Suppressor macrophage treated with lipopolysaccharide for 4 hours (primary cell): ENCODE measurements around the gene KCNG1.
"Not testable (repeated sequence)": the region's sequence is repeated elsewhere in the genome, so short reads cannot be mapped to it uniquely, and the experiment has no call there.

Experiments used
- DNase-seq: peaks from one replicate; pipeline ENCODE4 v3.0.0-alpha.2; 2020

Gene KCNG1, protein sequence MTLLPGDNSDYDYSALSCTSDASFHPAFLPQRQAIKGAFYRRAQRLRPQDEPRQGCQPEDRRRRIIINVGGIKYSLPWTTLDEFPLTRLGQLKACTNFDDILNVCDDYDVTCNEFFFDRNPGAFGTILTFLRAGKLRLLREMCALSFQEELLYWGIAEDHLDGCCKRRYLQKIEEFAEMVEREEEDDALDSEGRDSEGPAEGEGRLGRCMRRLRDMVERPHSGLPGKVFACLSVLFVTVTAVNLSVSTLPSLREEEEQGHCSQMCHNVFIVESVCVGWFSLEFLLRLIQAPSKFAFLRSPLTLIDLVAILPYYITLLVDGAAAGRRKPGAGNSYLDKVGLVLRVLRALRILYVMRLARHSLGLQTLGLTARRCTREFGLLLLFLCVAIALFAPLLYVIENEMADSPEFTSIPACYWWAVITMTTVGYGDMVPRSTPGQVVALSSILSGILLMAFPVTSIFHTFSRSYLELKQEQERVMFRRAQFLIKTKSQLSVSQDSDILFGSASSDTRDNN

DNA sequence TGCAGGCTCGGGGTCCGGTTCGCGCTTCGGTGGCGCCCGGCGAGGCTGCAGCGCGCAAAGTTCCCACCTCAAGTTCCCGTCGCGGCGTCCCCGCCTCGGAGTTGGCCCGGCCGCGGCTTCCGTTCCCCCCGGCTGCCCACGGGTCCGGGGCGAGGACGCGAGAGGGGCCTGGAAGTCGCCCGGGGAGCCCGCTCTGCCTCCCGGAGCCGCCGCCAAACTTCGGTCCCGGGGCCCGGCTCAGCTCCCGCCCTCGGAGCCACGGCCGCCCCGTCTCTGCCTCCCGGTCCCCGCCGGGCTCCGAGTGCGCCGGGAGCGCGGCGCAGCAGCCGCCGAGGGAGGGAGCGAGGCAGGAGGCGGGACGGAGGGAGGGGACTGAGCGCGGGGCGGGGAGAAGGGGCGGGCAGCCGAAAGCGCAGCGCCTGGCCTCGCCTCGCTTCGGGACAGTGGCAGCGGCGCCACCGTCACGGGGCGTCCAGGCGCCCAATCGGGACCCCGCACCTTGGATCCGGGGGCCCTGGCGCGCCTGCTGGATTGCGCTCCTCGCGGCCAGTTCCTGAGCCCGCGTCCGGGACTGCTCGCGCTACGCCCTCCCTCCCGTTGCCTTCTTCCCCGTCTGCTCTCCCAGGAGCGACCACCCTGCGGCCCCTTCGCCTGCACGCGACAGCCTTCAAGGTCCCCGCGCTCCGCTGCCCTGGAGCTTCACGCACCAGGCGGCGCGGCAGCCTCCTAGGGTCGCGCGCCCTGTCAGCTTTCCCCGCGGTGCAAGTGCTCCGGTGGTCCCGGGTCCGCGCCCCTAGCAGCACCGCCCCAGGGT lies at the start of gene KCNG1:
TSS of gene KCNG1 (minus strand) at position 305 of the 814 bp plus-strand sequence. CDS start 12,769 bp downstream, outside the sequence.
- peak; percentile 75 for DNase-seq

DNA sequence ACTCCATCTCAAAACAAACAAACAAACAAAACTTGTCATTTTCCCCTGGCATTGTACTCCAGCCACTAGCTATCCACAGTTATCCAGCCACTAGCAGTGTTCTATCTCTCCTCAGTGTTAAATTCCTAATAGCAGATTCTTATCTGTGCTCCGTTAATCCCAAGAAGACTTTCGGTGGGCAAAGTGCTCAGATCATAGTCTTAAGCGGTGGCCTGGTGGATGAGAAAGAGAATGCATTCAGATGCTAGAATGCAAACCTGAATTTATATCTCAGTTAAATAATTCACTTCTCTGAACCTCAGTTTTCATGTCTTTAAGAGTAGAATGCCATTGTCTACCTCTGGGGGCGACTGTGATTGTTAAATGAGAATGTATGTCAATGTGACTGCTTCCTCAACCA lies 47.7 kb upstream of the KCNG1 start:
- DNase-seq: no peak

DNA sequence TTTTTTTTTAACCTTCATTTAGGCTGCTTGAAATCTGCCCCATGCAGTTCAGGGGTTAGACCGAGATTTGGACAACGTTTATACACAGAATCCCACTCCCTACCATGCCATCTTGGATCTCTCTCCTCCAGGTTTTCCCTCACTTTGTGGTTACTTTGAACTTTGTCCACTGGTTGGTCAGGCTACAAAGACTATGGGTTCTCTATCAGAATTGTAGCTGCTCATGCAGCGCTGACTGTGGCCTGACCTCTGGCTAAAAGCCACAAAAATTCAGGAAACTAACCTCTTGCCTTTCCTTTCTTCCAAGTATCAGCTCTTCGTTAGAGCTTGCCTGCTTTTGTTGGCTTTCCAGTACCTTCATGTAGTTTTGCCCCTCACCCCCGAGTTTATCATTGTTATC lies 44.9 kb upstream of the KCNG1 start:
- no peak for DNase-seq

DNA sequence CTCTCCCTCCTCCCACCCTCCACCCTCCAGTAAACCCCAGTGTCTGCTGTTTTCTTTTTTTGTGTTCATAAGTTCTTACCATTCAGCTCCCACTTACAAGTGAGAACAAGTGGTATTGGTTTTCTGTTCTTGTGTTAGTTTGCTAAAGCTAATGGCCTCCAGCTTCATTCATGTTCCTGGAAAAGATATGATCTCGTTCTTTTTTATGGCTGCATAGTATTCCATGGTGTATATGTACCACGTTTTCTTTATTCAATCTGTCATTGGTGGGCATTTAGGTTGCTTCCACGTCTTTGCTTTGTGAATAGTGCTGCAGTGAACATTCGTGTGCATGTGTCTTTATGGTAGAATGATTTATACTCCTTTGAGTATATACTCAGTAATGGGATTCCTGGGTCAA lies 42.7 kb upstream of the KCNG1 start:
- DNase-seq: no peak

DNA sequence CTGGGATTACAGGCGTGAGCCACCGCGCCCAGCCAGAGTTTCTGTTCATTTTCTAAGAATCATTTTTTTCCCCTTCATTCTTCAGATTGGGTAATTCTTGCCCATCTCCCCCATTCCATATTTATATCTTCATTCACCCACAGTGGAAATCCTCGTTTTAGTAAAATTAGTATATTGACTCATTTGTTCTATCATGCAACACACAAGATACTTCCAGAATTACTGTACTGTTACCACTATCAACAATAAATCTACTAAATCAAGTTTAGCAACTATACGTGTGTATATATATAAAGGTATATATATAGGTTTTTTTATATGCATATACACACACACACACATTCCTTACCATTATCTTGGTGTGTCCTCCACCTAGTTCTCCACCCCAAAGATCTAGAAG lies 41.2 kb upstream of the KCNG1 start:
- no peak for DNase-seq

DNA sequence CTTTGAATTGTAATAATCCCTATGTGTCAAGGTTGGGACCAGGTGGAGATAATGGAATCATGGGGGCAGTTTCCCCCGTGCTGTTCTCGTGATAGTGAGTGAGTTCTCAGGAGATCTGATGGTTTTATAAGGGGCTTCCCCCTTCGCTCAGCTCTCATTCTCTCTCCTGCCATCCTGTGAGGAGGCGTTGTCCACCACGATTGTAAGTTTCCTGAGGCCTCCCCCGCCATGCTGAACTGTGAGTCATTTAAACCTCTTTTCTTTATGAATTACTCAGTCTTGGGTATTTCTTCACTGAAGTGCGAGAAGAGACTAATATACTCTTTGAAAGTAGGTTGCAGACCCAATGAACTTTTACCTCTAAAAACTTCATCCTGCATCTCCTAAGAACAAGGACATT lies 39.2 kb upstream of the KCNG1 start:
- no peak for DNase-seq

DNA sequence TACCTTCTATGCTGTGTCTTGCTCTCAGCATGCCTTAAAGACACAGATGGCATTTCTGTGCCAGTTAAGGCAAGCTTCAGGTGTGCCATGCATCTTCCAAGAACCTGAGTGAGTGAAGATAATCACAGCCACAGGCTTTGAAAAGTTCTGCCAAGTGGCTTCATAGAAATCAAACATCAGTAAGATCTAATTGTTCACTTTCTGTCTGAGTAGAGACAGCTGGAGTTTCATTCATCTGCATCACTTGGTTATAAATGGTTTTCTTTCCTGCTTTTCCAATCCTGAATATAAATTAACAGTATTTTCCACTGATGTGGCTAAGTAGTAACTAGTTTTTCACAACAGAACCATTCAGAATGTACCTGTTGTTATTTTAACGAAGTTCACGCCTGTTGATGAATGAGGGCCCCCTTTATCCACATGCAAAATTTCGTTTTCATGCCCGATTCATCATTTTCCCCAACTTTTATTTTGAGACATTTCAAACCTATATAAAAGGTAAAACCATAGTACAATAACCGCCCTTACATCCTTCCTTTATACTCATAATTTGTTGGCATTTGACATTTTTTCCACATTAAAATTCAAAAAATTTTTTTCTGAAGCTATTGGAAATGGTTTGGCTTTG lies 38.6 kb upstream of the KCNG1 start:
- no peak for DNase-seq

DNA sequence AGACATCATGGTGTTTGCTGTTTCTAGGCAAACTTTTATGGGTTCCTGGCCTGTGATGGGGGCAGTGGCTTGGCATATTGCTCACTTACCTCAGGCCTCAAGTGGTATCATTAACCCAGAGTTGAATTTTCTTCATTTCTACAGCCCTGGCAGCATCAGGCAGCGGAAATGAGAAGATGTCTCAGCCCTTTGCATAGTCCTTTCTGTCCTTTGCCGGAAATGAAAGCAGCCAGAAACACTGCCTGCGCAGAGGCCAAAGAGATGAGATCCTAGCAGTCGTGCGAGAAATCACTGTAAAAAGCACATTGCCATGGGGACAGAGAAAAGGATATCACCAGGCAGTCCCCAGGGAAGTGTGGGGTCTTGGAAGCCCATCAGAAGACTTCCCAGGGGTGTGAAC lies 37.4 kb upstream of the KCNG1 start:
- no peak for DNase-seq

DNA sequence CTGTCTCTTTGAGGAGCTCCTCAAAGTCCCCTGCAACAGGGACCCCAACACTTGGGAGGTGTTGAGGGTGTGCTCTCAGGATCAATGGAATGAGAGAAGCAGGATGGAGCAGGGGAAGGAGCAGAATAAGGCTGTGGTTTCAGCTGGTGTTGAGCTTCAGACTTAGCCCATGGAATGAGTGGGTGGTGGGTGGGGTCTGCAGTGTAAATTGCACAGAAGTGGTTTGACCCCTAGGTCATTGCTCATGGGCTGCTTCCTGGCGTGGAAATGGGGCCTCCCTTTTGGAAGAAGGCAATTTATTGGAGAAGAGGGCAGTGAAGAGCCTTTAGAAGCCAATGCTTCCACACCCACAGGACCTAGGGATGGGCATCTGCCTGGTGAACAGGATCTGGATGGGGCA lies 37.0 kb upstream of the KCNG1 start:
- no peak for DNase-seq

DNA sequence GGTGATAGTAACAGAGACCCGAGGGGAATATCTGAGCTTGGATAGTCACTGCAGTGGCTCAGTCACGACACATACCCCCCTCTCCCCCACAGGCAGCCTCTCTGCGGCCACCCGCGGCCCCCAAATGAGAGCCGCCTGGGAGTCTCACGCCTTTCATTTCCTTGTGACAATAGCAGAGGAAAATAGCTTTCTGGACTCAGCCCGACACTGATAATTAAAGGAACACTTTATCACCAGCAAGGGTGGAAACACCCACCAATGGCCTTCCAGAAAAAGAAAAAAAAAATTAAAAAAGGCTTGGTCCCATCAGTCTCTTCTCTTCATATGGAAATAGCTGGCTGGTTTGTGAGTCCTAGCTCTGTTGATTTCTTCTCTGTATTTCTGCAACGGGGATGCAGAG lies 35.1 kb upstream of the KCNG1 start:
- DNase-seq: no peak

DNA sequence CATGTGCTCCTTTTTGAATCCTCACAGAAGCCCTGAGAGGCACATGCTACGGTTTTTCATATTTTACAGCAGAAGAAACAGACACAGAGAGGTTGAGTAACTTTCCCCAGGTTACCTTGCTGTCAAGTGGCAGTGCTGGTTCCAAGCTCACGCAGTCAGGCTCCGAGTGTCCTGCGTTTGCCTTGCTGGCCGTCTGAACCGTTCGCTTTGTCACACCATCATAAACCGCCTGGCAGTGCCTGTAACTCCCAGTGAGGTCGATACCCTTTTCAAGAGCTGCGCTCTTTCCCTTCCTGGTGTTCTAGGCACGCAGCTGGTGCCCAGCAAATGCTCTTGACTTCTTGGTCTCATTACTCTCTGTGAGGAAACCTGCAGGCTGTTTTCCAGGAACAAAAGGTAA lies 31.3 kb upstream of the KCNG1 start:
- DNase-seq: no peak

DNA sequence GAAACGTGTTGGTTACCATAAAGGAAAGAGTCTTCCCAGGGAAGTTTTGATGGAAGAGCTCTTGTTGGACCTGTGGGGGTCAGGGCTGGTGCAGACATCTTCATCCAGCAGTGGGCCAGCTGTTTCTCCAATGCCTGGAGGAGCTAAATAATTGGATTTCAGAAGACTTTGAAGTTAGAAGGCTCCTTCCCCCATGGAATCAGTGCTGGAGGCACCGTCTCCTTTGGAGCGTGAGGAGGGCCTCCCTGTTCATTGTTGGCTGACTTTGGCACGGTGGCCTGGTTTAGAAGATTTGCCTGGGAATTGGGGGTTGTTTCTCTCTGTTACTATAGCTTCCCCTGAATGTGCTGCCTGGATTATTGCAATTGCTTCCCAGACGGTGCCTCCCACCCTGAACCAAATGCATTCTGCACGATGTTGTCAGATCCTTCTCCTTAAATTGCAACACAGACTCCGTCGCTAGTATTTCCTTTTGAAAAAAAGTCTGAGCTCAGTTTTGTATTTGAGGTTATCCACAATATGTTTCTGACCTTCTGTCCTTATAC lies 27.7 kb upstream of the KCNG1 start:
- no peak for DNase-seq

DNA sequence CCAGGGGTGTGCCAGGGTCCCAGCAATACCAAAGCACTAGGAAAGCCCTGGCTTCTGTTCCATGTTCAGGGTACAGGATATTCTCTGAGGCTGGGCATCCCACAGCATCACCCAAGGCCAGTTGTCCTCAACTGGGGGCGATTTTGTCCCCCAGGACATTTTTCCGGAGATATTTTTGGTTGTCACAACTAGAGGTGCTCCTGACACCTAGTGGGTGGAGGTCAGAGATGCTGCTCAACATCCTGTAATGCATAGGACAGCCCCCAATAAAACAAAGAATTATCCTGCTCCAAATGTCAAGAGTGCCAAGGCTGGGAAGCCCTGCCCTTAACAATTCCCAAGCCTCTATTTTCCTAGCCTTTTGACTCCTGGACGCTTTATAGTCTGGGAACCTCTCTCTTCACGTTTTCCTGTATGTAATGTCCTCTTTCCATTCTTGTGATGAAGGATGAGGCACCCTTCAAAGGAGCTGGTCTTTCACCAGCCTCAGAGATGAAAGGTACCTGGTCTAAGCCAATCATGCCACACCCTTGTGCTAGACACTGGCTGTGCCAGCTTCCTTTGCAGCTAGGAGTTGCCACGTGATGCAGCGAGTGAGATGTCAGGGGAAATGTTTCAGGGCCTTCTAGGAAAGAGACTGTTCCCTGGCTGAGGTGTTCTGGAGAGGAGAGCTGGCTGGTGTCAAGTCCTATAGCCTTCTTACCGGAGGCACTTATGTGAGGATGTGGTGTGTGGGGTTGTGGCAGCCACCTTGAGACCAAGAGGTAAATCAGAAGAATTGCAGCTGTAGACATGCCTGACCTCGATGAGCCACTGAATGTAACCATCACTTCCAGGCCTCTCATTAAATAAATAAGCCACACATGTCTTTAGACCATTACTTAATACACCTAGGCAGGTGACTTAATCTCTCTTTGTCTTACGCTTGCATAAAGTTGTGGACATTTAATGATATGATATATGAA lies 23.4 kb upstream of the KCNG1 start:
- no peak for DNase-seq

DNA sequence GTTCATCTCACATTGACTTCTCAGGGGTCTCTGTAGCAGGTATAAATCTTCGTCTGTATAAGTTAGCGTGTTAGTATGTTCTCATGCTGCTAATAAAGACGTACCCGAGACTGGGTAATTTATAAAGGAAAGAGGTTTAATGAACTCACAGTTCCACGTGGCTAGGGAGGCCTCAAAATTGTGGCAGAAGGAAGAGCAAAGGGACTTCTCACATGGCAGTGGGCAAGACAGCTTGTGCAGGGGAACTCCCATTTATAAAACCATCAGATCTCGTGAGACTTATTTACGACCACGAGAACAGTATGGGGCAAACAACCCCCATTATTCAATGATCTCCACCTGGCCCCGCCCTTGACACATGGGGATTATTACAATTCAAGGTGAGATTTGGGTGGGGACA lies 22.6 kb upstream of the KCNG1 start:
- DNase-seq: not testable (repeated sequence)

DNA sequence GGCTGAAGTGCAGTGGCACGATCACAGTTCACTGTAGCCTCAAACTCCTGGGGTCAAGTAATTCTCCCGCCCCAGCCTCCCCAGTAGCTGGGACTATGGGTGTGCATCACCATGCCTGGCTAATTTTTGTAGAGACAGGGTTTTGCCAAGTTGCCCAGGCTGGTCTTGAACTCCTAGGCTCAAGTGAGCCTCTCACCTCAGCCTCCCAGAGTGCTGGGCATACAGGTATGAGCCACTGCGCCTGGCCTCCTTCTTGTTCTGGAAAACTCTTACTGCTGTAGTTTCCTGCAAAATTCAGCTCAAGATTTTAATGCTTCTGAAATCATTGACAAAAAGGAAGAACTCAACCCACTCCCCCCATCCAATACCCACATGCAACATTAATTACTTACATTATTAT lies 21.9 kb upstream of the KCNG1 start:
- no peak for DNase-seq

DNA sequence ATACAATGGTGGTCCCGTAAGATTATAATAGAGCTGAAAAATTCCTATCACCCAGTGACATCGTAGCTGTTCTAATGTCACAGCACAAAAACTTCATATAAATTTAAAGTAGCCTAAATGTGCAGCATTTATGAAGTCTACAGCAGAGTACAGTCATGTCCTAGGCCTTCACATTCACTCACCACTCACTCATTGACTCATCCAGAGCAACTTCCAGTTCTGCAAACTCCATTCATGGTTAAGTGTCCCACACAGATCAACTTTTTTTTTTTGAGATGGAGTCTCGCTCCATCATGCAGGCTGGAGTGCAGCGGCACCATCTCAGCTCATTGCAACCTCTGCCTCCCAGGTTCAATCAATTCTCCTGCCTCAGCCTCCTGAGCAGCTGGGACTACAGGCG lies 20.9 kb upstream of the KCNG1 start:
- DNase-seq: no peak

DNA sequence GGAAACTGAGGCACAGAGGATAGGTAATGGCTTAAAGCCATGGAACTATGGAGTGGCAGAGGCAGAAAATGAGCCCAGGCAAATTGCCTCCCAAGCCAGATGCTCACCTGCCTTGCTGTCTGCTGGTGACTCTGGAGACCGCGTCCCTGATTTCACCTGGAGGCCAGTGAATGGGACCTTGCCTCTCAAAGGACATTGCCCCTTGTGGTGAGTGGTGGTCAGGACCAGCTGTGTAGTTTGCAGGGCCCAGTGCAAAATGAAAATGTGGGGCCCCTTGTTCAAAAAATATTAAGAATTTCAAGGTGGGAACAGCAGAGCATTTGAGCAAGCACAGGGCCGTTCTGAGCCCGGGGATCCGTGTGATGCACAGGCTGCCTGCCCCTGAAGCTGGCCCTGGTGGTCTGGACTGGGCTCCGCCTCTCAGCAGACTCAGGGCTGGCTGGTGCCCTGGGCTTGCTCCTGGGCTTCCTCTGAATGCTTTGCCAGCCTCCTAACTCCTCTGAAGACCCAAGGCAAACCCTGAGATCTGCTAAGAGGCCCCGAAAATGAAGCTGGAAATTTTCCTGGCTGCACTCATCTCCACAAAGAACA lies 19.8 kb upstream of the KCNG1 start:
- no peak for DNase-seq

DNA sequence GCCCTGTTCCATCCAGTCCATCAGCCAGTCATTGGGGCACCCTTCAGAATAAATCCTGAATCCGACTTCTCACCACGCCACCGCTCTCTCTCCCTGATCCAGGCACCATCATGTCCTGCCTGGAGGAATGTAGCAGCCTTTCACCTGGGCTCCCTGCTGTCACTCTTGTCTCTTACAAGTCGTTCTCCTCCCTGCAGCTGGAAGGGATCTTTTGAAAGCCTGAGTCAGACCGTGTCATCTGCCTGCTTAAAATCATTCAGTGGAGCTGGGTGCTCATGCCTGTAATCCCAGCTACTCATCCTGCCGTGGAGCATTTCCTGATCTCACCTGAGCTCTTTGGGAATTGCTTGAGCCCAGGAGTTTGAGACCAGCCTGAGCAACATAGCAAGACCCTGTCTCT lies 19.2 kb upstream of the KCNG1 start:
- no peak for DNase-seq

DNA sequence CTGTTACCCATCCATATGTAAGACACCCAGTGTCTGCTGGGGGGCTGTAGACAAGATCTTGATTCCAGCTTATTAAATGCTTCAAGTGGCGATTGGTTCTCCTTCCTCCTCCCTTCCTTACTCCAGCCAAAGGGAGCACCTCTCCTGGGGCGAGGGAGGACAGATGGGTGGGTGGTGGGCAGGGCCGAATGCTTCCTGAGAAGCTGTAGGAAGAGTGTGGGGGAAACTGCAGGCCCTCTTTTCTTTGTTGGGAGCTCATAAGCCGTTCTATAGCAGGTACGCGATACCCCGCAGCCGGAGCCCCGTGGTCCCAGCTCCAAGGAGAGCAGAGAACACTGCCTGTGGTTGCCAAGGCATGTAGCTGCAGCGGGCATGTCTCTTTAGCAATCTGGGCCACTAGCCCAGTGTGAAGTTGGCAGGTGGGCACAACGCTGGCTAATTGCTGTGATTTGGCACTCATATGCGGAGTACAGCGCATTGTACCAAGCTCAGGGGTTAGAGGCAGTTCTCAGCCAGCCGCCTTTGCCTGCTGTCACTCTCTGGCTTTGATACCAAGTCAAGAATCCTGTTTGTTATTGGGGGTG lies 14.7 kb upstream of the KCNG1 start:
- no peak for DNase-seq

DNA sequence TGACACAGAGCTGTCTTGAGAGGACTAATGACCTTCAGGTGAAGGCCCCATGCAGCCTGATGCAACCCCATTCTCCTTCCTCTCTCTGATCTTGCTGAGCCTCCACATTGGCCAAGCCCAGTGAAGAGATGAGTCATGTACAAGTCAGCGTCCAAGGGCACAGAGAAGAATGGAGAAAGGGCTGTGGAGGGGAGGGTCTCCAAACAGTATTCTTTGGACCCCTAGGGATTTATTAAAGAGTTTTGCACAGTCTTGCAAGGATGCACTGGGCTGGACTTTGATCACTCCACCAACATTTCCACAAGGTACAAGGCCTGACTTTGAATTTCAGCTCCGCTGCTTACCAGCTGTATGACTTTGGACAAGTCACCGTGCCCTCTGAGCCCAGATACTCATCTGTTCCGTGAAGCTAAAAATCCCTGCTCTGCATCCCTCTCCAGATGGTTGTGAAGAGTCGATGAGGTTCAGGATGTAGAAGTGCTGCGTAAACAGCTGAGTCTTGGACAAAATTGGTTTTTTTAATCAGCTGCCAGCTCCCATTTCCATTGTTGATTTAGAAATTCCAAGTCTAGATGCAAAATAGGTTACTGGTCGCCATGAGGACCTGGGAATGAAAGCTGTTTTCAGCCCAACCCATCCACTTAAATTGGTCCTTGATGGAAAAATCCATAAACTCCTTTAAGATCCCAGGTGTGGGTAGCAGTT lies 14.1 kb upstream of the KCNG1 start:
- no peak for DNase-seq

DNA sequence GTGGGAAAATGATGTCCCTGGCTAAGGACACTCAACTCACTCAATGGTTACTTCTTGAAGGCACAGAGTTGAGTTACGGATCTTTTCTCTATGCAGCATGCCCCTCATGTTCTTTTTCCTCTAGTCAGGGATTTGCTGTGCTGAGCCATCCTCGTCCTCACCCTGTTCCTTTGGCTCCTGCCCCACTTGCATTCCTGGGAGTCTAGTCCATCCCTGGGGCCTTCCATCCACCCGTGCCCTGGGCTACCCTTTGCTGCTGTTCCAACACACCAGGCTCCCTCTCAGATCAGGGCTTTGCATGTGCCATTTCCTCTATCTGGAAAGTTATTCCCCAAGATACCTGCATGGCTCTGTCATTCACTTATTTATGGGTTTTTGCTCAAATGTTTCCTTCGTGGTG lies 13.3 kb upstream of the KCNG1 start:
- no peak for DNase-seq
